HepG2 (cell line): Measurements from ENCODE around the gene FNBP1L. TPM values are rescaled to one million over a fixed set of nuclear protein-coding genes. Genes with fewer than 3 reads are reported as not detected.

Experiments used
- ATAC-seq: fragments of 200-7000 bp; cut with Tn5 transposase; 3 replicates; pipeline ENCODE4 v1.9.1; 2020; ENCODE audit warnings: mild to moderate bottlenecking, moderate library complexity
- BruUV-seq: library from RNA; stranded (reverse); fragments of 400-500 nt; replicated peaks from 2 replicates; lab custom pipeline; 2021; lab: Mats Ljungman, UMichigan
- CTCF ChIA-PET: fragments of 300-600 bp; formaldehyde crosslinking; extraction: SDS; loops from one replicate; lab custom pipeline; 2021; ENCODE audit warnings: low total read pairs, inconsistent platforms, low intra/inter-chr PET ratio; lab: Yijun Ruan, JAX
- POLR2A ChIA-PET: fragments of 350-600 bp; sonication (Branson Sonifier 250); formaldehyde crosslinking; loops from one replicate; lab custom pipeline; 2020; ENCODE audit warnings: antibody characterized with exemption, inconsistent platforms; lab: Yijun Ruan, JAX
- DNase-seq: peaks from one replicate; pipeline ENCODE4 v3.0.0-alpha.2; 2015; ENCODE audit warnings: low spot score
- FAIRE-seq: peaks from 3 replicates; lab custom pipeline; 2011; peaks lifted over from hg19 to GRCh38; lab: Jason Lieb, UNC
- H2AFZ ChIP-seq: one replicate; pipeline ENCODE4 v1.6.1; 2011; ENCODE audit warnings: low read length, inconsistent platforms
- H3K27ac ChIP-seq: fragments of 300-600 bp; 3 replicates; pipeline ENCODE4 v1.8.0; 2011; ENCODE audit warnings: mixed run types, mild to moderate bottlenecking, mixed read lengths, low read length, inconsistent platforms; ENCODE audit not compliant: insufficient read depth; ENCODE audit errors: extremely low read length
- H3K27me3 ChIP-seq, 2 experiments: fragments of 200-600 bp in 1 of 2; 2 replicates in 1 of 2; 3 replicates in 1 of 2; pipeline versions ENCODE4 v1.6.0 to v1.8.0; 2011; ENCODE audit warnings: low read length in 2 of 2, mild to moderate bottlenecking in 2 of 2, moderate library complexity in 2 of 2, inconsistent platforms in 1 of 2; ENCODE audit not compliant: insufficient read depth in 2 of 2, control insufficient read depth in 1 of 2
- H3K36me3 ChIP-seq, 2 experiments: fragments of 200-600 bp in 1 of 2; replicated peaks in 1 of 2; 2 replicates in 1 of 2; 3 replicates in 1 of 2; pipeline versions ENCODE4 v1.5.1 to v1.8.0; 2011; ENCODE audit warnings: low read length in 2 of 2, inconsistent platforms in 1 of 2; ENCODE audit not compliant: insufficient read depth in 2 of 2, control insufficient read depth in 1 of 2
- H3K4me1 ChIP-seq: 2 replicates; pipeline ENCODE4 v1.5.1; 2012; ENCODE audit warnings: low read length, inconsistent platforms; ENCODE audit not compliant: insufficient read depth
- H3K4me2 ChIP-seq: 2 replicates; pipeline ENCODE4 v1.6.0; 2011; ENCODE audit warnings: low read depth, low read length, inconsistent platforms
- H3K4me3 ChIP-seq, 3 experiments: fragments of 200-600 bp in 1 of 3; sonication (generic), shearing (Covaris generic) in 1 of 3; replicated peaks in 1 of 3; 2 replicates each; pipeline ENCODE4 v1.5.1; 2011 to 2016; ENCODE audit warnings: low read length in 3 of 3, inconsistent platforms in 2 of 3, low read depth in 2 of 3, mild to moderate bottlenecking in 2 of 3, control low read depth in 1 of 3, mixed read lengths in 1 of 3; ENCODE audit not compliant: insufficient read depth in 1 of 3
- H3K79me2 ChIP-seq: one replicate; pipeline ENCODE4 v1.6.1; 2011; ENCODE audit warnings: low read length, inconsistent platforms; ENCODE audit not compliant: insufficient read depth
- H3K9ac ChIP-seq: 2 replicates; pipeline ENCODE4 v1.6.0; 2011; ENCODE audit warnings: mild to moderate bottlenecking, low read depth, low read length, inconsistent platforms; ENCODE audit not compliant: insufficient read depth
- H3K9me3 ChIP-seq: 2 replicates; pipeline ENCODE4 v1.5.1; 2012; ENCODE audit warnings: mild to moderate bottlenecking, low read length
- H4K20me1 ChIP-seq: 2 replicates; pipeline ENCODE4 v1.6.0; 2011; ENCODE audit warnings: inconsistent platforms, mild to moderate bottlenecking, low read length, moderate library complexity; ENCODE audit not compliant: insufficient read depth
- ARID4A ChIP-seq: sonication (generic); formaldehyde crosslinking; IDR thresholded peaks from 2 replicates; pipeline ENCODE4 v1.5.0; 2020; ENCODE audit warnings: mild to moderate bottlenecking, missing genetic modification reagents, borderline replicate concordance
- CHD4 ChIP-seq: fragments of 200-600 bp; sonication (generic); IDR thresholded peaks from 2 replicates; pipeline ENCODE4 v1.7.0; 2017; ENCODE audit warnings: mild to moderate bottlenecking, low read length, borderline replicate concordance
- GATA4 ChIP-seq: sonication (generic); IDR thresholded peaks from 2 replicates; pipeline ENCODE4 v1.6.1; 2016; ENCODE audit warnings: antibody characterized with exemption, low read depth, borderline replicate concordance
- GZF1 ChIP-seq: sonication (generic); formaldehyde crosslinking; IDR thresholded peaks from 2 replicates; pipeline ENCODE4 v1.5.1; 2020; ENCODE audit warnings: mild to moderate bottlenecking, missing genetic modification reagents
- MAF1 ChIP-seq: sonication (generic); formaldehyde crosslinking; IDR thresholded peaks from 2 replicates; pipeline ENCODE4 v1.5.0; 2020; ENCODE audit warnings: missing genetic modification reagents, borderline replicate concordance
- MED1 ChIP-seq: sonication (generic); formaldehyde crosslinking; IDR thresholded peaks from 2 replicates; pipeline ENCODE4 v1.4.0; 2020; ENCODE audit warnings: missing genetic modification reagents
- RAD21 ChIP-seq: fragments of 450-650 bp; formaldehyde crosslinking; IDR thresholded peaks from 2 replicates; pipeline ENCODE4 v1.5.0; 2020; ENCODE audit warnings: mild to moderate bottlenecking
- SNAI1 ChIP-seq: sonication (generic); formaldehyde crosslinking; IDR thresholded peaks from 2 replicates; pipeline ENCODE4 v1.5.0; 2020; ENCODE audit warnings: mild to moderate bottlenecking, missing genetic modification reagents, borderline replicate concordance
- SPEN ChIP-seq: sonication (generic); formaldehyde crosslinking; IDR thresholded peaks from 2 replicates; pipeline ENCODE4 v1.5.1; 2020; ENCODE audit warnings: low read depth, mild to moderate bottlenecking, missing genetic modification reagents
- TRIM24 ChIP-seq: sonication (generic); formaldehyde crosslinking; IDR thresholded peaks from 2 replicates; pipeline ENCODE4 v1.8.0; 2022; ENCODE audit warnings: mild to moderate bottlenecking, missing genetic modification reagents
- YEATS4 ChIP-seq: sonication (generic); formaldehyde crosslinking; IDR thresholded peaks from 2 replicates; pipeline ENCODE4 v1.4.0; 2020; ENCODE audit warnings: missing genetic modification reagents, borderline replicate concordance
- ZNF382 ChIP-seq: sonication (generic); formaldehyde crosslinking; IDR thresholded peaks from 2 replicates; pipeline ENCODE4 v1.5.0; 2020; ENCODE audit warnings: missing genetic modification reagents, mild to moderate bottlenecking, borderline replicate concordance
- ZNF644 ChIP-seq: IDR thresholded peaks from 2 replicates; pipeline ENCODE4 v1.6.1; 2016; ENCODE audit warnings: low read depth
- ZNF75D ChIP-seq: sonication (generic); formaldehyde crosslinking; IDR thresholded peaks from 2 replicates; pipeline ENCODE4 v1.8.1; 2023; ENCODE audit warnings: missing genetic modification reagents, mild to moderate bottlenecking, borderline replicate concordance
- ZSCAN21 ChIP-seq: sonication (generic); formaldehyde crosslinking; IDR thresholded peaks from 2 replicates; pipeline ENCODE4 v1.8.0; 2022; ENCODE audit warnings: mild to moderate bottlenecking, missing genetic modification reagents, moderate library complexity, borderline replicate concordance
- WGBS: methylation state at CpG from one replicate; pipeline ENCODE4 v1.1.6; 2017; ENCODE audit warnings: low lambda C conversion rate; 5-methylcytosine and 5-hydroxymethylcytosine counted together
- in situ Hi-C: cut with HindIII; loops from 2 replicates; pipeline ENCODE4 v1.10.0; 2017; ENCODE audit warnings: low pct_unique_long_range_greater_than_20kb; ENCODE audit not compliant: extremely low pct_ligation_motif_present
- intact Hi-C: fragments of 100-400 bp; cut with micrococcal nuclease; formaldehyde crosslinking; loops from one replicate; pipeline ENCODE4 v1.10.0; 2022; ENCODE audit not compliant: unreplicated experiment
- polyA plus RNA-seq, 8 experiments: library from polyadenylated mRNA; depleted of rRNA in 3 of 8; stranded (reverse) in 7 of 8; unstranded in 1 of 8; fragments of >200 nt; fragmentation: Illumina TruSeq in 4 of 8; extraction: Trizol in 4 of 8; gene quantifications; 2 replicates each; pipeline versions ENCODE4 v1.2.1 to v1.2.3, GENCODE V29; 2011 to 2016; ENCODE audit warnings: low read depth in 4 of 8, missing spikeins in 1 of 8, mixed read lengths in 1 of 8; ENCODE audit not compliant: insufficient read depth in 1 of 8
- total RNA-seq, 5 experiments: library from RNA; depleted of rRNA; stranded (reverse); fragments of >200 nt; fragmentation: Illumina TruSeq; extraction: Trizol; gene quantifications; 2 replicates each; pipeline ENCODE4 v1.2.3, GENCODE V29; 2016; ENCODE audit warnings: low read depth in 1 of 5
- TF ChIP-seq, protein P1 (sequence below): sonication (generic); formaldehyde crosslinking; IDR thresholded peaks from 2 replicates; pipeline ENCODE4 v1.4.0; 2020; ENCODE audit warnings: mild to moderate bottlenecking, missing genetic modification reagents

The FNBP1L gene
- total and polyA plus RNA-seq, 2 of the 13 experiments (the other 11 are each of a cell fraction or from before 2014, with no cell fraction given), result 24.1 to 27.1 TPM

- no peak for TF ChIP-seq ARID4A
- TF ChIP-seq ZNF644 (CRISPR knock-in tag), result no peak
- TF ChIP-seq ZNF75D (CRISPR knock-in tag), result no peak
- TF ChIP-seq CHD4, result no peak
- no peak for TF ChIP-seq YEATS4 (CRISPR knock-in tag)
- TF ChIP-seq GZF1 (CRISPR knock-in tag), result no peak
- TF ChIP-seq, all 625 proteins: peak for 0
Observed at GRCh38 chr1:93436496-93436895, 11.4 kb upstream of the FNBP1L start (continued).

DNA sequence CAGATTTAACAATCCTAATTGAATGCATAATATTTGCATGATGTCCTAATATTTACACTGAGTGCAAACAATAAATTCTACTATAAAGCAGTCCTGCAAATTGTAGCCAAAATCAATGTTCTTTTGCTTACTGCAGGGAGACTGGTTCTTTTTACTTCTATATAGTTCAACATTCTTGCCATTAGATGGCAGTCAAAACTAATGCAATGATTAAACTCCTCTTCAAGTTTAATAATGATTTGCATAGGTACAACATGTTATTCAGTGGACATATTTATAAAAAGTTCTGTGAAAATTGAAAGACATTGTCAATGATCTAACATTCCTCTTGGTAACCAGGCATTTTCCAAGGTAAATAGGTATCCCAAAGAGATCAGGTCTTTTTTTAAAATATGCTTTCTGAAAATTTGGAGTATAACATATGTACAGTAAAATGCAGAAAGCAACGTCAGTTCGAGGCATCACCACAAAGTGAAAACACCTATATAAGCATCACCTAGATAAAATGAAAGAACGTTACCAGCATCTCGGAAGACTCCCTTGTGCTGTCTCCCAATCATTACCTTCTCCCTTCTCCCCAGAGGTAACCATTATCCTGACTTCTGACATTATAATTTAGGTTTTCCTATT is 9.8 kb upstream of the FNBP1L start:
- intact Hi-C loops (loop anchor here (1.0 to 5.0 kb wide), 3 partner anchors 136 to 407 kb away; no protein-coding TSS in a partner anchor), in situ Hi-C loops (loop anchor here (10.0 kb wide), 1 partner anchor 387 kb away; no protein-coding TSS in a partner anchor)
- Histone ChIP-seq H3K36me3 (no peaks in the 10 kb centered on the region), H3K4me3 (no peak overlapping the region), H3K9ac (no peak overlapping the region), H3K79me2 (no peaks in the 10 kb centered on the region), H3K4me1 (peaks cover 27% of the 10 kb centered on the region), H3K27me3 (no peaks in the 10 kb centered on the region; a peak in 1 of 5 replicates), H3K27ac (no peak overlapping the region), H3K9me3 (no peaks in the 10 kb centered on the region), H3K4me2 (no peak overlapping the region), H2AFZ (no peak overlapping the region), H4K20me1 (no peaks in the 10 kb centered on the region)
- FAIRE-seq (peak; percentile 60), ATAC-seq (no peak), DNase-seq (peak; percentile 49)
- 37% methylated on average over 4 of the region's 4 CpGs for WGBS
- POLR2A ChIA-PET, result no interaction called here
- BruUV-seq, result no TSS peak
- CTCF ChIA-PET, result interaction anchor here (1.0 to 1.3 kb wide), 2 partner anchors 133 to 413 kb away, joined by 3 read pairs; no protein-coding TSS in a partner anchor
- TF ChIP-seq TRIM24 (no peak), MED1 (CRISPR knock-in tag) (no peak), SPEN (CRISPR knock-in tag) (no peak), ZNF382 (no peak), MAF1 (CRISPR knock-in tag) (no peak), SNAI1 (CRISPR knock-in tag) (no peak), GATA4 (no peak), ZSCAN21 (CRISPR knock-in tag) (no peak), RAD21 (peak; percentile 36; the same call in 1 of the 2 replicates)
- TF ChIP-seq, protein P1, sequence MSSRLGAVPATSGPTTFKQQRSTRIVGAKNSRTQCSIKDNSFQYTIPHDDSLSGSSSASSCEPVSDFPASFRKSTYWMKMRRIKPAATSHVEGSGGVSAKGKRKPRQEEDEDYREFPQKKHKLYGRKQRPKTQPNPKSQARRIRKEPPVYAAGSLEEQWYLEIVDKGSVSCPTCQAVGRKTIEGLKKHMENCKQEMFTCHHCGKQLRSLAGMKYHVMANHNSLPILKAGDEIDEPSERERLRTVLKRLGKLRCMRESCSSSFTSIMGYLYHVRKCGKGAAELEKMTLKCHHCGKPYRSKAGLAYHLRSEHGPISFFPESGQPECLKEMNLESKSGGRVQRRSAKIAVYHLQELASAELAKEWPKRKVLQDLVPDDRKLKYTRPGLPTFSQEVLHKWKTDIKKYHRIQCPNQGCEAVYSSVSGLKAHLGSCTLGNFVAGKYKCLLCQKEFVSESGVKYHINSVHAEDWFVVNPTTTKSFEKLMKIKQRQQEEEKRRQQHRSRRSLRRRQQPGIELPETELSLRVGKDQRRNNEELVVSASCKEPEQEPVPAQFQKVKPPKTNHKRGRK, result no peak
